ENCODE data around the gene RHOT2. TPM values are rescaled to one million over a fixed set of nuclear protein-coding genes. Genes with fewer than 3 reads are reported as not detected.

The RHOT2 gene
- total RNA-seq, 2 donors from 2014 or later, result 62.0 to 80.4 TPM

DNA sequence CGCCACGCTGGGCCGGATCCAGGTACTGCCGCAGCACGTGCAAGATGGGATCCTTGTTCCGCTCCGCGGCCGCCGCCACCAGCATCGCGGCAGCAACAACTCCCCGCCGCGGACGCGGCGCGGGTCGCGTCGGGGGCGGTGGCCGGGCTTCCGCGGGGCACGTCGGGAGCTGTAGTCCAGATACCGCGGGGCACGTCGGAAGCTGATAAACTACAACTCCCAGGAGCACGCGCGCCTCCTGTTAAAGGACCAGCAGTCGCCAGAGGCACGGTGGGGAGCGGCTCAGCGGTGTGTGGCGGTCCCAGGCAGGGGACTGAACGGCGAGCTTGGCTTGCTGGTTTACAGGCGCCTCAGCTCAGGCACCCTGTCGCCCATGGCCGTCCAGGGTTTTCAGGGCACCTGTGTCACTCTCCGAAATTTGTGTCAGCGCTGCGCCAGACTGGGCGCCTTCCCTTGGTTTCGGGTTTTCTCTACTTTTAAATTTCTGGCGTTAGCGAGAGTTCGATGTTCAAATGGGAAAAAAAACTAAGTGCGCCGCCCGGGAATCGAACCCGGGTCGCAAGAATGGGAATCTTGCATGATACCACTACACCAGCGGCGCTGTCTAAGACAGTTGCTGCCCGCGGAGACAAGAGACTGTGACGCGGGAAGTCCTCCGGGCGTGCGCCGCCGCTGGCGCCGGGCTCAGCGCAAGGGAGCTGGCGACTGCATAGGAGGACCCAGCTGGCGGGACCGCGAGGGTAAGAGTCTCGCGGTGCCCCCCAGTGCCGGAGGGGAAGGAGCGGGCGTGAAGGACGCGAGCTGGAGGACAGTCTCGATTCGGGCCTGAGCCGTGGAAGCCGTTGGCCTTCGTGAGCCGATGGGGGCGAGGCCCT, 31.5 kb upstream of the RHOT2 start, which contains the start of gene METTL26:
METTL26 (minus strand) TSS at position 100 of the 875 bp plus-strand sequence; CDS start at position 85, 15 bp downstream.
- H3K4me3 ChIP-seq, result peak within 1 kb of the TSS; percentile 84
- no peak for TF ChIP-seq CTCF (IDR thresholded peaks at IDR 0.05)
- H3K4me1 ChIP-seq (ENCODE audit: control insufficient read depth in 1 of 2, low read depth in 2 of 2), result peaks cover 11 to 30% of the 10 kb centered on the region in 2 donors
- no peaks in the 10 kb centered on the region for H3K36me3 ChIP-seq
- ATAC-seq (ENCODE audit: insufficient number of reproducible peaks, low FRiP score, low read depth), result peak; percentile 70
- H3K27me3 ChIP-seq (replicated peaks; ENCODE audit: insufficient read depth), result no peaks in the 10 kb centered on the region
- DNase-seq (ENCODE audit: low spot score), result peak; percentile 86
- no peaks in the 10 kb centered on the region for H3K9me3 ChIP-seq
- H3K27ac ChIP-seq, result peak within 1 kb of the TSS; percentile 93 to 99

DNA sequence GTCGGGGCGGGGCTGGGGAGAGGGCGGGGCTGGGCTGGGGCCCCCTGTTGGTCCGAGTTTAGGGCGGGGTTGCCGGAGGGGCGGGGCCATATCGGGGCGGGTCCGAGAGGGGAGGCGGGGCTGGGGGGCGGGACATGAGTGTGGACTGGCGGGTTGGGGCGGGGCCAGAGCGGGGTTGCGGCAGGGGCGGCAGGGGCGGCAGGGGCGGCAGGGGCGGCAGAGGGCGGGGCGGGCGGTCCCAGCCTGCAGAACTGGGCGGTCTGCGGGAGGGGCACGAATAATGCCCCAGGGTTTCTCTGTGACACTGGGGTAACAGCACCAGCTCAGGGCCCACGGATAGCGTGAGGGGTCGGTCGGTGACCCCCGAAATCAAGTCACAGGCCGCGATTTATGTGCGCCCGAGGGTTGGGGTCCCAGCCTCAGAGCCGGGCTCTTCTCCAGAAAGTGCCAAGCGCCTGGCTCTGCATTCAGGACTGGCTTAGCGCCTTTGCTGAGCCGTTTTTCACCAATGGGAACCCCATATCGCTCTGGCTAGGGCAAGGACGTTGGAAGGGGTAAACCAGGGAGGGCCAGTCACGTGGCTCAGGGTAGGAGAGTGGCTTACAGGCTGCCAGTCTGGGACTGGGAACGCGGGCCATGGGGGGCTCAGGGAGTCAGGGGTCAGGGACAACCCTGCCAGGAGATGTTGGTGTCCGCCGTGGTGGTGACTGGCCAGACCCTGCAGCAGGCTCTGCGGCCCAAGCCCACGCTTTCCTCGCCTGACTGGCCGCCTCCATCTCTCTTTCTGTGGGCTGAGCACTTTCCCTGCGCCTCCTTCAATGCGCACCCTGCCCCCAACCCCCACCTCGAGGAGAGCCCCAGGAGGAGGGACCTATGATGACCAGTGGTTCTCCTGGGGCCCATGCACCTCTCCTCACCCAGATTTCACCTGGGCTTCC, 30.6 kb upstream of the RHOT2 start:
- H3K4me1 ChIP-seq (ENCODE audit: control insufficient read depth in 1 of 2, low read depth in 2 of 2), result peaks cover 11 to 31% of the 10 kb centered on the region in 2 donors
- DNase-seq (ENCODE audit: low spot score), result peak; percentile 60
- H3K27me3 ChIP-seq (replicated peaks; ENCODE audit: insufficient read depth), result no peaks in the 10 kb centered on the region
- no peak for TF ChIP-seq CTCF (IDR thresholded peaks at IDR 0.05)
- no peaks in the 10 kb centered on the region for H3K9me3 ChIP-seq
- no peaks in the 10 kb centered on the region for H3K36me3 ChIP-seq
- H3K4me3 ChIP-seq, result peak overlapping the region; percentile 84
- ATAC-seq (ENCODE audit: insufficient number of reproducible peaks, low FRiP score, low read depth), result peak; percentile 74
- H3K27ac ChIP-seq, result peak overlapping the region; percentile 49 to 93

- ATAC-seq (ENCODE audit: insufficient number of reproducible peaks, low FRiP score, low read depth) (no peak), DNase-seq (ENCODE audit: low spot score) (no peak)
- TF ChIP-seq CTCF (IDR thresholded peaks at IDR 0.05), result no peak
- no peaks in the 10 kb centered on the region for H3K9me3 ChIP-seq
- peak overlapping the region in 1 of 2 donors; percentile 49 for H3K27ac ChIP-seq
- H3K36me3 ChIP-seq, result no peaks in the 10 kb centered on the region
- no peak overlapping the region for H3K4me3 ChIP-seq
- H3K4me1 ChIP-seq (ENCODE audit: control insufficient read depth in 1 of 2, low read depth in 2 of 2), result peaks cover 19 to 39% of the 10 kb centered on the region in 2 donors
- H3K27me3 ChIP-seq (replicated peaks; ENCODE audit: insufficient read depth), result no peaks in the 10 kb centered on the region
These were observed 29.8 kb upstream of the RHOT2 start for GRCh38 chr16:638034-638543.

- H3K27me3 ChIP-seq (replicated peaks; ENCODE audit: insufficient read depth), result no peaks in the 10 kb centered on the region
- TF ChIP-seq CTCF (IDR thresholded peaks at IDR 0.05), result no peak
- H3K4me1 ChIP-seq (ENCODE audit: control insufficient read depth in 1 of 2, low read depth in 2 of 2), result peaks cover 20 to 41% of the 10 kb centered on the region in 2 donors
- DNase-seq (ENCODE audit: low spot score) (no peak), ATAC-seq (ENCODE audit: insufficient number of reproducible peaks, low FRiP score, low read depth) (no peak)
- no peaks in the 10 kb centered on the region for H3K36me3 ChIP-seq
- H3K27ac ChIP-seq, result no peak overlapping the region
- no peaks in the 10 kb centered on the region for H3K9me3 ChIP-seq
- H3K4me3 ChIP-seq, result no peak overlapping the region
These were observed 29.1 kb upstream of the RHOT2 start for GRCh38 chr16:638836-639235.

All from thoracic aorta (tissue), 2 donors.